Natural killer cell (primary cell): ENCODE measurements around the gene CRYGD. TPM values are rescaled to one million over a fixed set of nuclear protein-coding genes. Genes with fewer than 3 reads are reported as not detected.

Experiments used
- ATAC-seq, 3 donors: fragments of 150-1000 bp in 2 of 3; fragments of 200-7000 bp in 1 of 3; cut with Tn5 transposase; 1 replicate in 1 of 3; 2 replicates in 2 of 3; pipeline ENCODE4 v1.10.0; 2021; ENCODE audit warnings: mild to moderate bottlenecking in 2 of 3, moderate library complexity in 2 of 3
- DNase-seq, 2 donors: peaks; one replicate each; pipeline versions ENCODE4 v3.0.0 to v3.0.0-alpha.2; 2013 to 2021; ENCODE audit warnings: mixed read lengths in 1 of 2
- H3K27ac ChIP-seq: one replicate; pipeline ENCODE4 v1.5.1; 2013; ENCODE audit warnings: mild to moderate bottlenecking, low read length
- H3K27me3 ChIP-seq: one replicate; pipeline ENCODE4 v1.6.1; 2013; ENCODE audit warnings: low read length; ENCODE audit not compliant: control insufficient read depth, insufficient read depth
- H3K36me3 ChIP-seq: one replicate; pipeline ENCODE4 v1.6.1; 2013; ENCODE audit warnings: low read length; ENCODE audit not compliant: control insufficient read depth, insufficient read depth
- H3K4me1 ChIP-seq: one replicate; pipeline ENCODE4 v1.6.1; 2013; ENCODE audit warnings: low read length; ENCODE audit not compliant: control insufficient read depth, insufficient read depth
- H3K4me3 ChIP-seq: one replicate; pipeline ENCODE4 v1.5.1; 2013; ENCODE audit warnings: low read length
- H3K9me3 ChIP-seq: one replicate; pipeline ENCODE4 v1.6.1; 2013; ENCODE audit warnings: low read length; ENCODE audit not compliant: control insufficient read depth, insufficient read depth
- H3K27ac Mint-ChIP-seq, 2 donors: one replicate each; pipeline ENCODE4 v1.8.0; 2022; ENCODE audit warnings: mild to moderate bottlenecking in 2 of 2, mixed read lengths in 2 of 2, moderate library complexity in 1 of 2
- H3K27me3 Mint-ChIP-seq, 2 donors: one replicate each; pipeline ENCODE4 v1.8.0; 2022; ENCODE audit warnings: low read depth in 2 of 2, mixed read lengths in 2 of 2
- H3K36me3 Mint-ChIP-seq: one replicate; pipeline ENCODE4 v1.8.0; 2022; ENCODE audit warnings: mixed read lengths
- H3K4me1 Mint-ChIP-seq, 2 donors: one replicate each; pipeline ENCODE4 v1.8.0; 2022; ENCODE audit warnings: mixed read lengths in 2 of 2
- H3K4me3 Mint-ChIP-seq: one replicate; pipeline ENCODE4 v1.8.0; 2022; ENCODE audit warnings: mild to moderate bottlenecking, moderate library complexity, mixed read lengths
- H3K9me3 Mint-ChIP-seq, 2 donors: one replicate each; pipeline ENCODE4 v1.8.0; 2022; ENCODE audit warnings: mixed read lengths in 2 of 2
- WGBS: methylation state at CpG from one replicate; pipeline ENCODE4 v1.1.7; 2013; ENCODE audit warnings: missing lambda C conversion rate; ENCODE audit not compliant: insufficient coverage; 5-methylcytosine and 5-hydroxymethylcytosine counted together
- intact Hi-C: fragments of 100-400 bp; cut with micrococcal nuclease; formaldehyde crosslinking; loops from one replicate; pipeline ENCODE4 v1.14.2; 2022
- total RNA-seq, 4 donors: library from RNA; stranded (reverse); fragments of 120-200 nt in 1 of 4; gene quantifications; one replicate each; pipeline versions ENCODE4 v1.2.3 to v1.2.4, GENCODE V29; 2013 to 2022
- TF ChIP-seq, protein P1 (sequence below): fragments of 200-600 bp; IDR thresholded peaks from one replicate; pipeline ENCODE4 v1.8.0; 2022; ENCODE audit warnings: antibody characterized with exemption

The CRYGD gene
- total RNA-seq, 3 donors from 2014 or later (not counting 1 experiment from before 2014, with no cell fraction given) = not detected

DNA sequence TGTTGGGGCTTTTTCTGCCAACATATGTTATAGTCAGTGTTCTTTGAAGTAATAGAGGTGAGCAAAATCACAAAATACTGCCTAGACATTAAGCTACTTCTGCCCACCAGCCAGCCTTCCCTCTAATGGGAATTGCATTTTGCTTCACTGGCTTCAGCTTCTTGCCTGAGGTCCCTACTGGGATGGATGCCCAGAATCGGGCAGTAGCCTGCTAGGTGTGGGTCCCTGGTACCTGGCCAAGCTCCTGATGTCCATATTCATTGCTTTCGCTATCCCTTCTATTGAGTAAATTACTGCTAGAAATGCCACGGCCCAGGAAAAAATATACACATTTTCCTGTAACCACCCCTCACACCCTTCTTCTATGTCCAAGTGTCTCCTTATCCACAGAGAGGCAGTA is 27.0 kb downstream of the CRYGD start:
- no peaks in the 10 kb centered on the region for H3K9me3 ChIP-seq
- ATAC-seq = no peak
- WGBS = 77% methylated on average over 3 of the region's 3 CpGs
- DNase-seq = no peak
- H3K4me1 ChIP-seq = peaks cover 14% of the 10 kb centered on the region
- Mint-ChIP-seq H3K4me1 (peaks cover 19 to 24% of the 10 kb centered on the region in 2 donors), H3K4me3 (no peak overlapping the region), H3K36me3 (no peaks in the 10 kb centered on the region), H3K27ac (no peak overlapping the region), H3K27me3 (no peaks in the 10 kb centered on the region), H3K9me3 (no peaks in the 10 kb centered on the region)
- TF ChIP-seq, protein P1, sequence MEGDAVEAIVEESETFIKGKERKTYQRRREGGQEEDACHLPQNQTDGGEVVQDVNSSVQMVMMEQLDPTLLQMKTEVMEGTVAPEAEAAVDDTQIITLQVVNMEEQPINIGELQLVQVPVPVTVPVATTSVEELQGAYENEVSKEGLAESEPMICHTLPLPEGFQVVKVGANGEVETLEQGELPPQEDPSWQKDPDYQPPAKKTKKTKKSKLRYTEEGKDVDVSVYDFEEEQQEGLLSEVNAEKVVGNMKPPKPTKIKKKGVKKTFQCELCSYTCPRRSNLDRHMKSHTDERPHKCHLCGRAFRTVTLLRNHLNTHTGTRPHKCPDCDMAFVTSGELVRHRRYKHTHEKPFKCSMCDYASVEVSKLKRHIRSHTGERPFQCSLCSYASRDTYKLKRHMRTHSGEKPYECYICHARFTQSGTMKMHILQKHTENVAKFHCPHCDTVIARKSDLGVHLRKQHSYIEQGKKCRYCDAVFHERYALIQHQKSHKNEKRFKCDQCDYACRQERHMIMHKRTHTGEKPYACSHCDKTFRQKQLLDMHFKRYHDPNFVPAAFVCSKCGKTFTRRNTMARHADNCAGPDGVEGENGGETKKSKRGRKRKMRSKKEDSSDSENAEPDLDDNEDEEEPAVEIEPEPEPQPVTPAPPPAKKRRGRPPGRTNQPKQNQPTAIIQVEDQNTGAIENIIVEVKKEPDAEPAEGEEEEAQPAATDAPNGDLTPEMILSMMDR = no peak
- H3K27me3 ChIP-seq = no peaks in the 10 kb centered on the region
- H3K36me3 ChIP-seq = no peaks in the 10 kb centered on the region
- no peak overlapping the region for H3K4me3 ChIP-seq
- no peak overlapping the region for H3K27ac ChIP-seq
- intact Hi-C loops = no loop called here

DNA sequence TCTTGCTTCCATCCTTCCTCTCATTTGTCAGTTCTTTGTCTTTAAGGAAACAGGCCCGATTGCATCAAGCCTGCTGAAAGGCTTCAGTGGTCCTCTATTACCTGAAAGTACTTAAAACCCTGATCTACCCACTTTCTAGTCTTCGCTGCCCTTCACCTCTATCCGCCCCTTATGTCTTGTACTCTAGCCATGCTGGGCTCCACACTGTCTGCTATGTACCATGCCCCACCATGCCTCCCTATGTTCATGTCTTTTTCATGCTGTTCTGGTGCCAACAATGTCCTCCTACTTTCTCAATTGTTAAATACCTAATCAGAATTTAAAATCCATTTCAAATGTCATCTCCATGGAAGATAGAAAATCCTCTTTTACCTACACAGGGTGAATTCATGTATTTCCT is 28.2 kb downstream of the CRYGD start:
- Mint-ChIP-seq H3K9me3 (no peaks in the 10 kb centered on the region), H3K36me3 (no peaks in the 10 kb centered on the region)
- no peak for DNase-seq

DNA sequence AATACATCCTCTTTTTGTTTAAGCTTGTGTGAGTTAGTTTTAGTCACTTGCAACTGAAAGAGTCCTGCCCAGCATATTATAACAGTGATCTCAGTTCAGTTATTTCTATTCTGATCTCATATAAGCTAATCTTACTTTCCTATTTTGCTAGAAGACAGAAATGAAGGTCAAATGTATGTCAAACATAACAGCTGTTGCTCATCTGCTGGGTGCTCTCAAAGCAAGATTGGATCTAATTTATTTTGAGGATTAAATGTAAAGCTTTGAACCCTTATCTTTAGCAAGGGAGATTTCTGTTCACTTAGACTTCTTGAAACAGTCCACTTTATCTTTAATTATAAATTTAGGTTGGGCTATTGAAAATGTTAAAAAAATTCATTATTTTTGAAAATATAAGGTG is 31.2 kb downstream of the CRYGD start:
- TF ChIP-seq, protein P1 = no peak
- Mint-ChIP-seq H3K27ac (no peak overlapping the region), H3K4me1 (no peaks in the 10 kb centered on the region), H3K27me3 (no peaks in the 10 kb centered on the region), H3K9me3 (no peaks in the 10 kb centered on the region), H3K4me3 (no peak overlapping the region), H3K36me3 (no peaks in the 10 kb centered on the region)
- intact Hi-C loops = no loop called here
- DNase-seq = no peak
- ATAC-seq = no peak
- no peak overlapping the region for H3K4me3 ChIP-seq
- H3K27me3 ChIP-seq = no peaks in the 10 kb centered on the region
- H3K9me3 ChIP-seq = no peaks in the 10 kb centered on the region
- no peaks in the 10 kb centered on the region for H3K36me3 ChIP-seq
- H3K4me1 ChIP-seq = no peaks in the 10 kb centered on the region
- no peak overlapping the region for H3K27ac ChIP-seq

More for the DNA sequence above, 28.2 kb downstream of the CRYGD start:
- Histone ChIP-seq H3K36me3 (no peaks in the 10 kb centered on the region), H3K27me3 (no peaks in the 10 kb centered on the region), H3K4me1 (peaks cover 9% of the 10 kb centered on the region), H3K4me3 (no peak overlapping the region), H3K9me3 (no peaks in the 10 kb centered on the region), H3K27ac (no peak overlapping the region)
- peaks cover 15% of the 10 kb centered on the region in 2 donors for H3K4me1 Mint-ChIP-seq
- 77% methylated on average over 3 of the region's 3 CpGs for WGBS
- intact Hi-C loops = no loop called here
- ATAC-seq = no peak
- H3K27me3 Mint-ChIP-seq = no peaks in the 10 kb centered on the region
- H3K27ac Mint-ChIP-seq = no peak overlapping the region
- H3K4me3 Mint-ChIP-seq = no peak overlapping the region
- TF ChIP-seq, protein P1 = no peak

DNA sequence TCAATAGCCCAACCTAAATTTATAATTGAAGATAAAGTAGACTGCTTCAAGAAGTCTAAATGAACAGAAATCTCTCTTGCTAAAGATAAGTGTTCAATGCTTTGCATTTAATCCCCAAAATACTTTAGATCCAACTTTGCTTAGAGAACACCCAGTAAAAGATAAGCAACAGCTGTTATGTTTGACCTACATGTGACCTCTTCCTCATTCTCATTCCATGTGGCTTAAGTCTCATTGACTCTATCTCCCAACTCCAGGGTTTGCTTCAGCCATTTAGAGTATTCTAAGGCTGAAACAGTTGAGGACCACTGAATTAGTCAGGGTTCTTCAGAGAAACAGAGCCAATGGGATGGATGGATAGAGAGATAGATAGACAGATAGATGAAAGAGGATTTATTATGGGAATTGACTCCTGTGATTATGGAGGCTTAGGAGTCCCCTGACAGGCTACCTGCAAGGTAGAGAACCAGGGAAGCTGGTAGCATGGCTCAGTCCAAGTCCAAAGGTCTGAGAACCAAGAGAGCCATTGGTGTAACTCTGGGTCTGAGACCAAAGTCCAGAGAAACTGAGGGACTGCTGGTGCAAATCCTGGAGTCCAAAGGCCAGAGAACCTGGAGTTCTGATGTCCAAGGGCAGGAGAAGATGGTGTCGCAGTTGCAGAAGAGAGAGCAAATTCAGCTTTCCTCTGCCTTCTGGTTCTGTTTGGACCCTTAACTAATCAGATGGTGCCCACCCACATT is 32.1 kb downstream of the CRYGD start:
- Histone ChIP-seq H3K9me3 (no peaks in the 10 kb centered on the region), H3K4me1 (no peaks in the 10 kb centered on the region), H3K27me3 (no peaks in the 10 kb centered on the region), H3K4me3 (no peak overlapping the region), H3K36me3 (no peaks in the 10 kb centered on the region), H3K27ac (no peak overlapping the region)
- Mint-ChIP-seq H3K9me3 (no peaks in the 10 kb centered on the region), H3K27ac (no peak overlapping the region), H3K36me3 (no peaks in the 10 kb centered on the region), H3K4me1 (no peaks in the 10 kb centered on the region), H3K27me3 (no peaks in the 10 kb centered on the region), H3K4me3 (no peak overlapping the region)
- DNase-seq (no peak), ATAC-seq (no peak)
- intact Hi-C loops = no loop called here
- TF ChIP-seq, protein P1 = no peak
- 100% methylated on average over 1 of the region's 1 CpG for WGBS
